HEK293 (cell line): ENCODE data around the gene ENOX2.

Source experiments
- CTCF ChIA-PET: fragments of 350-600 bp; formaldehyde crosslinking; extraction: SDS; loops from one replicate; lab custom pipeline; 2021; ENCODE audit warnings: antibody characterized with exemption; lab: Yijun Ruan, JAX
- POLR2A ChIA-PET: fragments of 300-600 bp; formaldehyde crosslinking; extraction: SDS; loops from one replicate; lab custom pipeline; 2020; ENCODE audit warnings: antibody characterized with exemption, inconsistent platforms; lab: Yijun Ruan, JAX
- H3K27ac ChIP-seq: fragments of 200-500 bp; sonication (Bioruptor generic); 2 replicates; pipeline ENCODE4 v1.5.1; 2014; ENCODE audit warnings: low read depth, low read length, control low read depth, inconsistent platforms; ENCODE audit errors: extremely low read depth
- H3K36me3 ChIP-seq, 2 experiments: fragments of 200-500 bp in 1 of 2; sonication (Bioruptor generic) in 1 of 2; 1 replicate in 1 of 2; 2 replicates in 1 of 2; pipeline ENCODE4 v1.5.1; 2014 to 2017; ENCODE audit warnings: inconsistent platforms in 2 of 2, low read length in 2 of 2; ENCODE audit not compliant: control insufficient read depth in 2 of 2, insufficient read depth in 1 of 2
- H3K4me1 ChIP-seq: fragments of 200-500 bp; sonication (Bioruptor generic); 2 replicates; pipeline ENCODE4 v1.5.1; 2014; ENCODE audit warnings: mild to moderate bottlenecking, low read length, inconsistent platforms; ENCODE audit not compliant: control insufficient read depth, insufficient read depth
- H3K4me3 ChIP-seq: 2 replicates; pipeline ENCODE4 v1.5.1; 2011; ENCODE audit warnings: low read depth, mild to moderate bottlenecking, control low read depth, low read length, moderate library complexity
- H3K9me3 ChIP-seq: fragments of 200-500 bp; sonication (Bioruptor generic); 2 replicates; pipeline ENCODE4 v1.5.1; 2014; ENCODE audit warnings: low read depth, low read length, inconsistent platforms; ENCODE audit not compliant: control insufficient read depth, insufficient read depth
- GFI1B ChIP-seq: fragments of 450-650 bp; formaldehyde crosslinking; IDR thresholded peaks from 2 replicates; pipeline ENCODE4 v1.5.1; 2016; ENCODE audit warnings: missing biosample characterization, missing genetic modification characterization
- HOXA7 ChIP-seq: sonication (generic); formaldehyde crosslinking; IDR thresholded peaks from 2 replicates; pipeline ENCODE4 v1.8.1; 2022; ENCODE audit warnings: missing genetic modification reagents, borderline replicate concordance
- IKZF3 ChIP-seq: fragments of 450-650 bp; IDR thresholded peaks from 2 replicates; pipeline ENCODE4 v1.5.0; 2018; ENCODE audit warnings: missing biosample characterization, mild to moderate bottlenecking, missing genetic modification characterization, moderate library complexity
- KLF7 ChIP-seq: fragments of 450-650 bp; formaldehyde crosslinking; IDR thresholded peaks from 2 replicates; pipeline ENCODE4 v1.5.1; 2016; ENCODE audit warnings: missing biosample characterization, missing genetic modification characterization, borderline replicate concordance
- PRDM1 ChIP-seq: fragments of 450-650 bp; formaldehyde crosslinking; IDR thresholded peaks from 2 replicates; pipeline ENCODE4; 2016; ENCODE audit warnings: missing biosample characterization, missing genetic modification characterization
- RBAK ChIP-seq: fragments of 450-650 bp; formaldehyde crosslinking; IDR thresholded peaks from 2 replicates; pipeline ENCODE4 v1.5.1; 2016; ENCODE audit warnings: missing biosample characterization, missing genetic modification characterization
- REPIN1 ChIP-seq: fragments of 450-650 bp; formaldehyde crosslinking; IDR thresholded peaks from 2 replicates; pipeline ENCODE4 v1.5.1; 2017; ENCODE audit warnings: missing biosample characterization, missing genetic modification characterization, low read depth
- TRIM28 ChIP-seq: IDR thresholded peaks from 2 replicates; pipeline ENCODE4 v1.6.1; 2011; ENCODE audit warnings: low read length, control low read depth, borderline replicate concordance
- ZBTB17 ChIP-seq: fragments of 450-650 bp; formaldehyde crosslinking; IDR thresholded peaks from 2 replicates; pipeline ENCODE4 v1.5.1; 2016; ENCODE audit warnings: missing biosample characterization, missing genetic modification characterization
- ZBTB20 ChIP-seq: fragments of 450-650 bp; formaldehyde crosslinking; IDR thresholded peaks from 2 replicates; pipeline ENCODE4 v1.5.1; 2016; ENCODE audit warnings: missing biosample characterization, missing genetic modification characterization
- ZFHX2 ChIP-seq: fragments of 450-650 bp; formaldehyde crosslinking; conservative IDR thresholded peaks from 2 replicates; pipeline ENCODE4 v1.5.1; 2016; ENCODE audit warnings: missing biosample characterization, missing genetic modification characterization
- ZFP37 ChIP-seq: fragments of 450-650 bp; formaldehyde crosslinking; IDR thresholded peaks from 2 replicates; pipeline ENCODE4 v1.5.1; 2016; ENCODE audit warnings: missing biosample characterization, missing genetic modification characterization
- ZNF174 ChIP-seq: fragments of 450-650 bp; formaldehyde crosslinking; IDR thresholded peaks from 2 replicates; pipeline ENCODE4 v1.5.0; 2017; ENCODE audit warnings: missing biosample characterization, mild to moderate bottlenecking, missing genetic modification characterization
- ZNF184 ChIP-seq: fragments of 450-650 bp; IDR thresholded peaks from 2 replicates; pipeline ENCODE4 v1.5.1; 2018; ENCODE audit warnings: missing biosample characterization, mild to moderate bottlenecking, missing genetic modification characterization
- ZNF19 ChIP-seq: fragments of 450-650 bp; formaldehyde crosslinking; IDR thresholded peaks from 2 replicates; pipeline ENCODE4; 2016; ENCODE audit warnings: missing biosample characterization, missing genetic modification characterization, low read depth
- ZNF2 ChIP-seq: fragments of 450-650 bp; formaldehyde crosslinking; IDR thresholded peaks from 2 replicates; pipeline ENCODE4 v1.5.1; 2016; ENCODE audit warnings: missing biosample characterization, missing genetic modification characterization
- ZNF202 ChIP-seq: fragments of 450-650 bp; formaldehyde crosslinking; IDR thresholded peaks from 2 replicates; pipeline ENCODE4 v1.5.1; 2016; ENCODE audit warnings: missing biosample characterization, missing genetic modification characterization, borderline replicate concordance
- ZNF521 ChIP-seq: fragments of 450-650 bp; formaldehyde crosslinking; IDR thresholded peaks from 2 replicates; pipeline ENCODE4 v1.5.1; 2017; ENCODE audit warnings: missing biosample characterization, mild to moderate bottlenecking, missing genetic modification characterization
- ZNF571 ChIP-seq: fragments of 450-650 bp; formaldehyde crosslinking; IDR thresholded peaks from 2 replicates; pipeline ENCODE4 v1.5.0; 2017; ENCODE audit warnings: missing biosample characterization, missing genetic modification characterization
- ZNF677 ChIP-seq: fragments of 450-650 bp; IDR thresholded peaks from 2 replicates; pipeline ENCODE4 v1.5.0; 2018; ENCODE audit warnings: missing biosample characterization, mild to moderate bottlenecking, missing genetic modification characterization, moderate library complexity
- ZNF747 ChIP-seq: fragments of 450-650 bp; formaldehyde crosslinking; IDR thresholded peaks from 2 replicates; pipeline ENCODE4 v1.5.1; 2016; ENCODE audit warnings: missing biosample characterization, missing genetic modification characterization
- TF ChIP-seq, protein P1 (sequence below): fragments of 450-650 bp; formaldehyde crosslinking; IDR thresholded peaks from 2 replicates; pipeline ENCODE4 v1.5.1; 2016; ENCODE audit warnings: missing biosample characterization, missing genetic modification characterization
- TF ChIP-seq, protein P2 (sequence below): fragments of 450-650 bp; formaldehyde crosslinking; IDR thresholded peaks from 2 replicates; pipeline ENCODE4 v1.5.1; 2016; ENCODE audit warnings: missing biosample characterization, missing genetic modification characterization, low read depth

ENOX2 gene

DNA sequence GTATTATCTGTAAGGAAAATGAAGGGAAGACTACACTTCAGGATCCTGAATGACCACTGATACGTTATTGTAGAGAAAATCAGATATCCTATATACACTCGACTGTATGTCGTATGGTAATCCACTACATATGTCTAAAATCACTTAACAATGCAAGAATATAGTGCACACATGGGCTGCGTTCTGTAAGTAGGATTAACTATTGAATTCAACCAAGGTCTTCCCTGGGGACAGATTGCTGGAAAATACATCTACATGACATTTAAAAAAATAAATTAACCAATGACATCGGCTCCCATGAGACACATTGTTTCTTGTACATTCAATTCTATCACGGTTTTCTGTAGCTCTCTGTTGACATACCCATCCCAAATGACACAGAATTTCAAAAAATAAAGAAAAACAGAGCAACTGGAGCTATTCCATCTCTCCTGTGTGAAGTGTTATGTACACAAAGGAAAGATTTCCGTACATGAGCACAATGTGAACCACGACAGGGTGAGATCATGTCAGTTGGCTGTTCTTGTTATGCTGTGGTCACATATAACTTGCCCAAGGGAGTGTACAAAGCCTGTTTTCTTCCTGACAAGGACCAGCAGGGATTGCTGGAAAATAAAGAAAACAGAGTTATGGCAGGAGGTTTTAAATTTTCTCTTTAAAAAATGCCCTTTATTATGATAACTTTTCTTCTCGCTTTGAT is 6.1 kb downstream of the ENOX2 start:
- Histone ChIP-seq H3K27ac (no peak overlapping the region), H3K4me1 (peaks cover 4% of the 10 kb centered on the region), H3K4me3 (no peak overlapping the region), H3K36me3 (peaks cover 0 to 9% of the 10 kb centered on the region in 2 experiments; a peak in 1 of 3 replicates), H3K9me3 (no peaks in the 10 kb centered on the region)
- ChIA-PET POLR2A (no interaction called here), CTCF (interaction anchor here (1.2 kb wide), 1 partner anchor 20 kb away, joined by 3 read pairs; no protein-coding TSS in a partner anchor)
- TF ChIP-seq ZNF677 (tag by site-specific recombination) = 0 out of 2 replicates have a peak, but pooled peaks have one; percentile 12
- no peak for TF ChIP-seq ZNF202 (tag by site-specific recombination)

- Histone ChIP-seq H3K36me3 (peaks cover 0 to 9% of the 10 kb centered on the region in 2 experiments; a peak in 1 of 3 replicates), H3K4me3 (no peak overlapping the region)
- ChIA-PET POLR2A (no interaction called here), CTCF (interaction anchor here (1.2 kb wide), 2 partner anchors 13 to 21 kb away, joined by 3 to 7 read pairs; no protein-coding TSS in a partner anchor)
- no peak for TF ChIP-seq REPIN1 (tag by site-specific recombination)
- 0 out of 2 replicates have a peak, but pooled peaks have one; percentile 8 for TF ChIP-seq PRDM1 (tag by site-specific recombination)
- TF ChIP-seq, all 188 proteins: peak for 1
- H3K4me1 ChIP-seq = peaks cover 4% of the 10 kb centered on the region
- H3K27ac ChIP-seq = no peak overlapping the region
- H3K9me3 ChIP-seq = no peaks in the 10 kb centered on the region
These were observed 7.0 kb downstream of the ENOX2 start for GRCh38 chrX:130896026-130896425.

DNA sequence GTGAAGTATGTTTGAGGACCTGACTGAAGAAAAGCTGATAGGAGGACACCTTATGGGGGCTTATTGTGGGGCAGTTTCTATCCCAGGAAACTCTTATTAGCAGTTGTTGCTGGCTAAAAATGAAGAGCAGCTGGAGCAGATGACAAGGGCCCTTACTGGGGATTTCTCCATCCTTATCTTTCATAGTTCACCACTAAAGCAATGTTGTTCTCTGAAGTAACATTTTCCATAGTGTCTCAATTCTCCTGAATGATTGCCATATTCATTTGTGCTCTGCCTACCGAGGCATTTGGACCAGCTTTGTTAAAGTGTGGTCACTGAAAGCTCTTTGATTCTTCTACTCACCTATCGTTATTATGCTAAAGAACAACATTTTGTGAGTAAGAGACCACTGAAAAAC is 7.7 kb downstream of the ENOX2 start:
- Histone ChIP-seq H3K36me3 (peaks cover 0 to 5% of the 10 kb centered on the region in 2 experiments; a peak in 1 of 3 replicates), H3K9me3 (no peaks in the 10 kb centered on the region), H3K4me1 (peaks cover 4% of the 10 kb centered on the region), H3K4me3 (no peak overlapping the region), H3K27ac (no peak overlapping the region)
- CTCF ChIA-PET = interaction anchor here (1.2 kb wide), 1 partner anchor 13 kb away, joined by 7 read pairs; no protein-coding TSS in a partner anchor
- TF ChIP-seq, protein P1, sequence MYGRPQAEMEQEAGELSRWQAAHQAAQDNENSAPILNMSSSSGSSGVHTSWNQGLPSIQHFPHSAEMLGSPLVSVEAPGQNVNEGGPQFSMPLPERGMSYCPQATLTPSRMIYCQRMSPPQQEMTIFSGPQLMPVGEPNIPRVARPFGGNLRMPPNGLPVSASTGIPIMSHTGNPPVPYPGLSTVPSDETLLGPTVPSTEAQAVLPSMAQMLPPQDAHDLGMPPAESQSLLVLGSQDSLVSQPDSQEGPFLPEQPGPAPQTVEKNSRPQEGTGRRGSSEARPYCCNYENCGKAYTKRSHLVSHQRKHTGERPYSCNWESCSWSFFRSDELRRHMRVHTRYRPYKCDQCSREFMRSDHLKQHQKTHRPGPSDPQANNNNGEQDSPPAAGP (tag by site-specific recombination) = no peak
- TF ChIP-seq ZNF184 (tag by site-specific recombination) (no peak), KLF7 (tag by site-specific recombination) (no peak), ZFHX2 (tag by site-specific recombination) (no peak), RBAK (tag by site-specific recombination) (no peak), TRIM28 (no peak), ZNF174 (tag by site-specific recombination) (no peak), HOXA7 (no peak), ZNF521 (tag by site-specific recombination) (no peak), ZNF571 (tag by site-specific recombination) (no peak), ZNF747 (tag by site-specific recombination) (no peak), GFI1B (tag by site-specific recombination) (no peak), ZBTB17 (tag by site-specific recombination) (no peak), ZNF19 (tag by site-specific recombination) (no peak), ZFP37 (tag by site-specific recombination) (no peak), IKZF3 (tag by site-specific recombination) (no peak), ZBTB20 (tag by site-specific recombination) (no peak), ZNF2 (tag by site-specific recombination) (no peak)
- TF ChIP-seq, protein P2, sequence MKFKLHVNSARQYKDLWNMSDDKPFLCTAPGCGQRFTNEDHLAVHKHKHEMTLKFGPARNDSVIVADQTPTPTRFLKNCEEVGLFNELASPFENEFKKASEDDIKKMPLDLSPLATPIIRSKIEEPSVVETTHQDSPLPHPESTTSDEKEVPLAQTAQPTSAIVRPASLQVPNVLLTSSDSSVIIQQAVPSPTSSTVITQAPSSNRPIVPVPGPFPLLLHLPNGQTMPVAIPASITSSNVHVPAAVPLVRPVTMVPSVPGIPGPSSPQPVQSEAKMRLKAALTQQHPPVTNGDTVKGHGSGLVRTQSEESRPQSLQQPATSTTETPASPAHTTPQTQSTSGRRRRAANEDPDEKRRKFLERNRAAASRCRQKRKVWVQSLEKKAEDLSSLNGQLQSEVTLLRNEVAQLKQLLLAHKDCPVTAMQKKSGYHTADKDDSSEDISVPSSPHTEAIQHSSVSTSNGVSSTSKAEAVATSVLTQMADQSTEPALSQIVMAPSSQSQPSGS = no peak
- POLR2A ChIA-PET = no interaction called here
